ENCODE results near the gene ZNF407. TPM values are rescaled to one million over a fixed set of nuclear protein-coding genes. Genes with fewer than 3 reads are reported as not detected.

ZNF407 gene
- total and polyA plus RNA-seq, 4 donors, result 1.9 to 16.5 (median 6.6) TPM

DNA sequence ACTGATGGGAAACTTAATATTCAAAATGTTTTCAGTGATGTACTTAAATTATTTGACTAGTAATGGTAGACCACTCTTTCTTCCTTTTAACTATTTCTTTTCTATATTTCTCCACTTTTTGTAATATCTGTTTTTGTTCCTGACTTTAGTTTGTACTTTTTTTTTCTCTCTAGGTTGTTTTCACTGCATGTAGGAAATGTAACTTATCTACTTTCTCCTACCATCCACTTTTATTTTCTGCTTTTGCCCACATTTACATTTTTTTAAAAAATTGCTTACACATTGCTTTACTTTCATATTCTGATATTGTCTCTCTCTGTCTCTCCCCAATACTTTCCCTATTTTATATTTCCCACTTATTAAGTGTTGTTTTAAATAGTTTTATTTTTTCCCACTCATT lies 47.0 kb downstream of the ZNF407 start:
- no peaks in the 10 kb centered on the region for H3K27me3 ChIP-seq (ENCODE audit: control insufficient read depth in 4 of 4, insufficient read depth in 4 of 4, low read length in 3 of 4)
- DNase-seq (ENCODE audit: low spot score), result no peak
- H3K27ac ChIP-seq (ENCODE audit: low read depth in 1 of 2, low read length in 2 of 2), result no peak overlapping the region
- H3K36me3 ChIP-seq (ENCODE audit: control insufficient read depth in 4 of 4, insufficient read depth in 3 of 4, low read depth in 1 of 4, low read length in 3 of 4), result peaks cover 0 to 2% (median under 1%) of the 10 kb centered on the region in 4 donors
- no peak overlapping the region for H3K4me3 ChIP-seq (ENCODE audit: low read depth in 1 of 3, low read length in 3 of 3)
- H3K4me1 ChIP-seq (ENCODE audit: control insufficient read depth in 4 of 4, insufficient read depth in 4 of 4, low read length in 3 of 4), result peaks cover 0 to 3% (median 0%) of the 10 kb centered on the region in 4 donors
- no peaks in the 10 kb centered on the region for H3K9me3 ChIP-seq (ENCODE audit: control insufficient read depth in 4 of 4, low read length in 3 of 4)
- H3K9ac ChIP-seq (ENCODE audit: low read depth in 1 of 2, low read length in 2 of 2), result no peak overlapping the region
- TF ChIP-seq YY1 (IDR thresholded peaks at IDR 0.05) (no peak), ATF3 (IDR thresholded peaks at IDR 0.05) (no peak), ZBTB33 (IDR thresholded peaks at IDR 0.05) (no peak), TAF1 (conservative IDR thresholded peaks at IDR 0.05) (no peak), FOXA1 (IDR thresholded peaks at IDR 0.05) (no peak), EGR1 (IDR thresholded peaks at IDR 0.05; ENCODE audit: low read depth in 2 of 2) (no peak), HNF4G (IDR thresholded peaks at IDR 0.05) (no peak), RXRA (IDR thresholded peaks at IDR 0.05) (no peak), REST (IDR thresholded peaks at IDR 0.05) (no peak), CTCF (IDR thresholded peaks at IDR 0.05; ENCODE audit: low read depth, low read length, missing input control) (no peak), GABPA (IDR thresholded peaks at IDR 0.05 in 1 of 2, conservative IDR thresholded peaks at IDR 0.05 in 1 of 2) (no peak), MAX (IDR thresholded peaks at IDR 0.05) (no peak), JUND (IDR thresholded peaks at IDR 0.05) (no peak), FOXA2 (IDR thresholded peaks at IDR 0.05) (no peak)

DNA sequence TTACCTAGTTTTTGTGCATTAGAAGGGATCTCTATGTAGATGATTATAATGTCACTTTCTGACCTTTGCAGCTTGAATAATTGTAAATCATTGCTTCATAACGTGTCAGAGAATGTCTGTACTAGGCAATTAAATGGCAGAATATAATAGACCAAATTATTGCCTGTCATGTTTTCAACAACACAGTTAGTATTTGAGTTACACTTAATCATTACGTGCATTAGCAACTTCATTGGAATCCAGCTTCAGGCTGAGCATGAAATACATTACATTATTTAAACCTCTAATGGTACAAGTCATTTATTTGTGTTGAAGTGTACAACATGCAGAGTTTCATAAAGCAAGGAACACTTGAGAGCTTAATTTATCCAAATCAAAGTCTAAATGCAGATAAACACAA lies 48.0 kb downstream of the ZNF407 start:
- Histone ChIP-seq H3K4me1 (ENCODE audit: control insufficient read depth in 4 of 4, insufficient read depth in 4 of 4, low read length in 3 of 4) (peaks cover 0 to 3% (median 0%) of the 10 kb centered on the region in 4 donors), H3K4me3 (ENCODE audit: low read depth in 1 of 3, low read length in 3 of 3) (no peak overlapping the region), H3K9ac (ENCODE audit: low read depth in 1 of 2, low read length in 2 of 2) (no peak overlapping the region), H3K27ac (ENCODE audit: low read depth in 1 of 2, low read length in 2 of 2) (no peak overlapping the region), H3K27me3 (ENCODE audit: control insufficient read depth in 4 of 4, insufficient read depth in 4 of 4, low read length in 3 of 4) (no peaks in the 10 kb centered on the region), H3K9me3 (ENCODE audit: control insufficient read depth in 4 of 4, low read length in 3 of 4) (no peaks in the 10 kb centered on the region), H3K36me3 (ENCODE audit: control insufficient read depth in 4 of 4, insufficient read depth in 3 of 4, low read depth in 1 of 4, low read length in 3 of 4) (peaks cover 0 to 2% (median under 1%) of the 10 kb centered on the region in 4 donors)
- TF ChIP-seq ZBTB33 (IDR thresholded peaks at IDR 0.05) (no peak), HNF4A (conservative IDR thresholded peaks at IDR 0.05) (no peak), TAF1 (conservative IDR thresholded peaks at IDR 0.05) (no peak), SP1 (IDR thresholded peaks at IDR 0.05) (no peak), REST (IDR thresholded peaks at IDR 0.05) (no peak), RAD21 (IDR thresholded peaks at IDR 0.05) (no peak), RXRA (IDR thresholded peaks at IDR 0.05) (no peak), EGR1 (IDR thresholded peaks at IDR 0.05; ENCODE audit: low read depth in 2 of 2) (no peak), HNF4G (IDR thresholded peaks at IDR 0.05) (no peak)
- 95% methylated on average over 2 of the region's 2 CpGs for WGBS
- DNase-seq (ENCODE audit: low spot score), result no peak
